Mammary epithelial cell (primary cell): Measurements from ENCODE around the gene GPR135.

Source experiments
- CTCF ChIP-seq, 2 donors: IDR thresholded peaks in 1 of 2; conservative IDR thresholded peaks in 1 of 2; 2 replicates each; pipeline ENCODE4 v1.5.1; 2011 to 2012; ENCODE audit warnings: inconsistent platforms in 2 of 2, low read length in 2 of 2, mild to moderate bottlenecking in 2 of 2, control low read depth in 1 of 2, low read depth in 1 of 2; ENCODE audit not compliant: insufficient read depth in 1 of 2; ENCODE audit errors: extremely low read depth in 1 of 2
- EZH2 ChIP-seq: IDR thresholded peaks from 2 replicates; pipeline ENCODE4 v1.6.1; 2012; ENCODE audit warnings: low read length, inconsistent platforms, borderline replicate concordance

DNA sequence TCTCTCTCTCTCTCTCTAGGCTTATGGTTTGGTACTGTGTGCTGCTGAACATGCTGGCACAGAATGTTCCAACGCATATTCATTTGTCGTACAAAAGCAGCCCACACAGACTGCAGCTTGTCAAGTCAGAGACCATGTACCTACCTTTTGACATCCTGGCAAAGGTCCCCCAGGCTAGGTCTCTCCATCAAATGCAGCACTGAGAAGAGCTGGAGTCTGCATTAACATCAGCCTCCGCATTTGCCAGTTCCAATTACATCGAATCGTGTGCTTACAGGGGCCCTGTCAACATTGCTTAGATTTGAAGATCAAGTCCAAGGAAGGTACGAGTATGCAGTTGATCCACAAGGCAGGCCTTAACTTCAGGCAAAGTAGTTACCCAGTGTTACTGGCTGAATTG is 47.9 kb downstream of the GPR135 start:
- TF ChIP-seq CTCF (conservative IDR thresholded peaks at IDR 0.05 in 1 of 2, IDR thresholded peaks at IDR 0.05 in 1 of 2; ENCODE audit: extremely low read depth in 1 of 2, insufficient read depth in 1 of 2, low read depth in 1 of 2, low read length in 2 of 2) (no peak), EZH2 (no peak)
